ENCODE measurements around the gene CLTRN. TPM values are rescaled to one million over a fixed set of nuclear protein-coding genes. Genes with fewer than 3 reads are reported as not detected.

The CLTRN gene
- polyA plus RNA-seq, 2 donors, result 0.38 to 0.49 TPM

- Histone ChIP-seq H3K36me3 (ENCODE audit: control insufficient read depth in 2 of 2, insufficient read depth in 2 of 2, low read length in 1 of 2) (peaks cover 0 to 2% of the 10 kb centered on the region in 2 donors), H3K27ac (ENCODE audit: low read depth in 2 of 2, low read length in 1 of 2) (no peak overlapping the region), H3K4me3 (ENCODE audit: low read depth in 1 of 2, low read length in 2 of 2) (no peak overlapping the region), H3K4me1 (ENCODE audit: control insufficient read depth in 2 of 2, insufficient read depth in 2 of 2, low read length in 1 of 2) (no peaks in the 10 kb centered on the region), H3K27me3 (ENCODE audit: control insufficient read depth in 1 of 2, insufficient read depth in 2 of 2, low read length in 2 of 2) (no peaks in the 10 kb centered on the region), H3K9me3 (ENCODE audit: control insufficient read depth in 2 of 2, insufficient read depth in 1 of 2, low read depth in 1 of 2, low read length in 1 of 2) (no peaks in the 10 kb centered on the region)
- WGBS, 2 donors, result 69 to 79% methylated on average over 3 of the region's 3 CpGs
Measured at GRCh38 chrX:15681433-15681832, 16.8 kb upstream of the CLTRN start.

DNA sequence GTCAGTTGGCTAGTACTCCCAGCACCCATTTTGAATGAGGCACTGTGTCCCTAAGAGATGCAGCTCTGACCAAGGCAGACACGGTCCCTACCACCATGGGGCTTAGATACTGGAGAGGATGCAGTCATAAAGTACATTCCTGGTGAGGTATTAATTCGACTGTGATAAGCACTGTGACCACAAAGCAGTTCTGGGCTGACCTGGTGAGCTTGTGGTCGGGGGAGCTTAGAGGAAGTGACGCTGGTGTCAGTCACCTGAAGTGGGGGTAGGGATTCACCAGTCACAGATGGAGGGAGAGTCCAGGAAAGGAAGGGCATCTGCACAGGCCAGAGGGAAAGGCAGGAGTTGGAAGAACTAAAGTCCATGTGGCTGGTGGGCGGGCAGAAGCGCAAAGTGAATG lies 15.8 kb upstream of the CLTRN start:
- no peak overlapping the region for H3K4me3 ChIP-seq (ENCODE audit: low read depth in 1 of 2, low read length in 2 of 2)
- H3K36me3 ChIP-seq (ENCODE audit: control insufficient read depth in 2 of 2, insufficient read depth in 2 of 2, low read length in 1 of 2), result peaks cover 0 to 2% of the 10 kb centered on the region in 2 donors
- H3K27me3 ChIP-seq (ENCODE audit: control insufficient read depth in 1 of 2, insufficient read depth in 2 of 2, low read length in 2 of 2), result no peaks in the 10 kb centered on the region
- no peaks in the 10 kb centered on the region for H3K9me3 ChIP-seq (ENCODE audit: control insufficient read depth in 2 of 2, insufficient read depth in 1 of 2, low read depth in 1 of 2, low read length in 1 of 2)
- H3K27ac ChIP-seq (ENCODE audit: low read depth in 2 of 2, low read length in 1 of 2), result no peak overlapping the region
- H3K4me1 ChIP-seq (ENCODE audit: control insufficient read depth in 2 of 2, insufficient read depth in 2 of 2, low read length in 1 of 2), result no peaks in the 10 kb centered on the region
- WGBS, 2 donors, result 78 to 85% methylated on average over 6 of the region's 6 CpGs

- H3K27me3 ChIP-seq (ENCODE audit: control insufficient read depth in 1 of 2, insufficient read depth in 2 of 2, low read length in 2 of 2), result no peaks in the 10 kb centered on the region
- no peaks in the 10 kb centered on the region for H3K9me3 ChIP-seq (ENCODE audit: control insufficient read depth in 2 of 2, insufficient read depth in 1 of 2, low read depth in 1 of 2, low read length in 1 of 2)
- H3K27ac ChIP-seq (ENCODE audit: low read depth in 2 of 2, low read length in 1 of 2), result no peak overlapping the region
- no peaks in the 10 kb centered on the region for H3K36me3 ChIP-seq (ENCODE audit: control insufficient read depth in 2 of 2, insufficient read depth in 2 of 2, low read length in 1 of 2)
- no peak overlapping the region for H3K4me3 ChIP-seq (ENCODE audit: low read depth in 1 of 2, low read length in 2 of 2)
- no peaks in the 10 kb centered on the region for H3K4me1 ChIP-seq (ENCODE audit: control insufficient read depth in 2 of 2, insufficient read depth in 2 of 2, low read length in 1 of 2)
- WGBS, 2 donors, result 93 to 95% methylated on average over 6 of the region's 6 CpGs
Measured at GRCh38 chrX:15679246-15679645, 14.6 kb upstream of the CLTRN start.

- WGBS, 2 donors, result 91 to 97% methylated on average over 2 of the region's 2 CpGs
- H3K36me3 ChIP-seq (ENCODE audit: control insufficient read depth in 2 of 2, insufficient read depth in 2 of 2, low read length in 1 of 2), result no peaks in the 10 kb centered on the region
Measured at GRCh38 chrX:15678339-15678738, 13.7 kb upstream of the CLTRN start.

GRCh38 chrX:15676886-15677285 lies 12.3 kb upstream of the CLTRN start:
- Histone ChIP-seq H3K27me3 (ENCODE audit: control insufficient read depth in 1 of 2, insufficient read depth in 2 of 2, low read length in 2 of 2) (no peaks in the 10 kb centered on the region), H3K4me3 (ENCODE audit: low read depth in 1 of 2, low read length in 2 of 2) (no peak overlapping the region), H3K9me3 (ENCODE audit: control insufficient read depth in 2 of 2, insufficient read depth in 1 of 2, low read depth in 1 of 2, low read length in 1 of 2) (no peaks in the 10 kb centered on the region), H3K27ac (ENCODE audit: low read depth in 2 of 2, low read length in 1 of 2) (no peak overlapping the region), H3K4me1 (ENCODE audit: control insufficient read depth in 2 of 2, insufficient read depth in 2 of 2, low read length in 1 of 2) (no peaks in the 10 kb centered on the region), H3K36me3 (ENCODE audit: control insufficient read depth in 2 of 2, insufficient read depth in 2 of 2, low read length in 1 of 2) (no peaks in the 10 kb centered on the region)
- WGBS, 2 donors, result 69 to 79% methylated on average over 2 of the region's 2 CpGs

More at GRCh38 chrX:15678339-15678738, 13.7 kb upstream of the CLTRN start:
- Histone ChIP-seq H3K4me1 (ENCODE audit: control insufficient read depth in 2 of 2, insufficient read depth in 2 of 2, low read length in 1 of 2) (no peaks in the 10 kb centered on the region), H3K4me3 (ENCODE audit: low read depth in 1 of 2, low read length in 2 of 2) (no peak overlapping the region), H3K27ac (ENCODE audit: low read depth in 2 of 2, low read length in 1 of 2) (no peak overlapping the region), H3K27me3 (ENCODE audit: control insufficient read depth in 1 of 2, insufficient read depth in 2 of 2, low read length in 2 of 2) (no peaks in the 10 kb centered on the region), H3K9me3 (ENCODE audit: control insufficient read depth in 2 of 2, insufficient read depth in 1 of 2, low read depth in 1 of 2, low read length in 1 of 2) (no peaks in the 10 kb centered on the region)

DNA sequence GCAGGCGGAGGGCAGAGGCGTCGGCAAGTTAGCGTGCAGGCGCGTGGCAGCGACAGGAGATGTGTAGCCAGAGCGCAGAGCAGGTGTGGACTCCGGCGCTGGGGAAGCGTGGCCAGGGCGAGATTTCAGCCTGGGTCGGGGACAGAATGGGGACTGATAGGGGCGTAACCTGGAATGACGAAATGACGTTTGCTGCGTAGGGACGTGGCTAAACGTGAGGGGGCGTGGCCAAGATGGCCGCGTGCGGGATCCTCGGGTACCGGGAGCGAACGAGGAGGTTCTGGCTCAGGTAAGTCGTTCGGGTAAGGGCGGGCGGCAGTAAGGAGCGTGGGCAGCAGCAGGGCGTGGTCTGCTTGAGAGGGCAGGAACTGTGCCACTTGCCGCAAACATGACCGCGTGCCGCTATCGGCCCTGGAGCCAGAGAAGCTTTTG lies 10.9 kb upstream of the CLTRN start:
- WGBS, 2 donors, result 0% methylated on average over 38 of the region's 38 CpGs
- peak overlapping the region; percentile 98 to 99 for H3K27ac ChIP-seq (ENCODE audit: low read depth in 2 of 2, low read length in 1 of 2)
- H3K9me3 ChIP-seq (ENCODE audit: control insufficient read depth in 2 of 2, insufficient read depth in 1 of 2, low read depth in 1 of 2, low read length in 1 of 2), result no peaks in the 10 kb centered on the region

GRCh38 chrX:15674841-15675489 lies 10.4 kb upstream of the CLTRN start:
- no peaks in the 10 kb centered on the region for H3K4me1 ChIP-seq (ENCODE audit: control insufficient read depth in 2 of 2, insufficient read depth in 2 of 2, low read length in 1 of 2)
- no peaks in the 10 kb centered on the region for H3K27me3 ChIP-seq (ENCODE audit: control insufficient read depth in 1 of 2, insufficient read depth in 2 of 2, low read length in 2 of 2)
- WGBS, 2 donors, result 0% methylated on average over 49 of the region's 49 CpGs

More for the DNA sequence above, 10.9 kb upstream of the CLTRN start:
- no peaks in the 10 kb centered on the region for H3K27me3 ChIP-seq (ENCODE audit: control insufficient read depth in 1 of 2, insufficient read depth in 2 of 2, low read length in 2 of 2)
- no peaks in the 10 kb centered on the region for H3K4me1 ChIP-seq (ENCODE audit: control insufficient read depth in 2 of 2, insufficient read depth in 2 of 2, low read length in 1 of 2)
- no peaks in the 10 kb centered on the region for H3K36me3 ChIP-seq (ENCODE audit: control insufficient read depth in 2 of 2, insufficient read depth in 2 of 2, low read length in 1 of 2)
- H3K4me3 ChIP-seq (ENCODE audit: low read depth in 1 of 2, low read length in 2 of 2), result peak overlapping the region; percentile 67 to 90

DNA sequence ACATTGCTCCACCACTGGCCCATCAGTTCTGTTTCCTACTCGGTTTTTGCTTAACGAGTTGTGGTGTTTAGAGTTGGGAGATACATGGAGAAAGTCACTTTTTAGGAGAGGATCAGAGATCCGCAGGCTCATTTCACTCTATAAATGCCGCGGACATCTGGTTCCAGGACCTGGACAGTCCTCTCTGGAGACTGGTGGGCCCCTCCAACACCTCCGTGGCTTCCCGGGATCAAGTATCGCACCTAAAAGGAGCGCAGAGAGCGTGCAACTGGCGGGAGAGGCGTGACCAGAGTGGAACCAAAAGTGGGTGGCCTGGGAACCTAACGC lies 9.9 kb upstream of the CLTRN start:
- H3K27me3 ChIP-seq (ENCODE audit: control insufficient read depth in 1 of 2, insufficient read depth in 2 of 2, low read length in 2 of 2), result no peaks in the 10 kb centered on the region
- 0% methylated on average over 13 of the region's 13 CpGs for WGBS, 2 donors
- peak overlapping the region; percentile 98 to 99 for H3K27ac ChIP-seq (ENCODE audit: low read depth in 2 of 2, low read length in 1 of 2)
- H3K4me1 ChIP-seq (ENCODE audit: control insufficient read depth in 2 of 2, insufficient read depth in 2 of 2, low read length in 1 of 2), result no peaks in the 10 kb centered on the region
- peak overlapping the region; percentile 67 to 90 for H3K4me3 ChIP-seq (ENCODE audit: low read depth in 1 of 2, low read length in 2 of 2)
- no peaks in the 10 kb centered on the region for H3K9me3 ChIP-seq (ENCODE audit: control insufficient read depth in 2 of 2, insufficient read depth in 1 of 2, low read depth in 1 of 2, low read length in 1 of 2)
- H3K36me3 ChIP-seq (ENCODE audit: control insufficient read depth in 2 of 2, insufficient read depth in 2 of 2, low read length in 1 of 2), result no peaks in the 10 kb centered on the region

More at GRCh38 chrX:15674841-15675489, 10.4 kb upstream of the CLTRN start:
- Histone ChIP-seq H3K27ac (ENCODE audit: low read depth in 2 of 2, low read length in 1 of 2) (peak overlapping the region; percentile 98 to 99), H3K9me3 (ENCODE audit: control insufficient read depth in 2 of 2, insufficient read depth in 1 of 2, low read depth in 1 of 2, low read length in 1 of 2) (no peaks in the 10 kb centered on the region), H3K36me3 (ENCODE audit: control insufficient read depth in 2 of 2, insufficient read depth in 2 of 2, low read length in 1 of 2) (no peaks in the 10 kb centered on the region), H3K4me3 (ENCODE audit: low read depth in 1 of 2, low read length in 2 of 2) (peak overlapping the region; percentile 67 to 90)

DNA sequence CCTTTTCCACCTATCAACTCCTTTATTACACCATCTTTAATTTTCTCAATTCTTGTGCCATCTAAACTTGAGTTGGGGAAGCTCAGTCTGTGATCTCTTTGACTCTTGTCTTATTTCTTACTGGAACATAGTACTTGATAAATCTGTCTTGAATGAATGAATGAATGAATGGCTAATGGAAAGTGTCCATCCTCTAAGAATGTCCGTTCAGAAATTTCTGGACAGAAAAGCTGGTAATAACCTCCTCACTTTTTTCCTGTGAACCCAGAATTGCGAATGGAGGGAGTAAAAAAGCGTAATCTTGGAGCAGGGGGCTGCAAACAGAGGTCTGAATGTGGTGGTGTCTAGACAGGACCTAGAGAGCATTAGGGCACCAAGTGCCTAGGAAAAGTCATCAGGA lies 9.4 kb upstream of the CLTRN start:
- no peaks in the 10 kb centered on the region for H3K27me3 ChIP-seq (ENCODE audit: control insufficient read depth in 1 of 2, insufficient read depth in 2 of 2, low read length in 2 of 2)
- H3K36me3 ChIP-seq (ENCODE audit: control insufficient read depth in 2 of 2, insufficient read depth in 2 of 2, low read length in 1 of 2), result no peaks in the 10 kb centered on the region
- H3K27ac ChIP-seq (ENCODE audit: low read depth in 2 of 2, low read length in 1 of 2), result peak overlapping the region; percentile 98 to 99
- no peaks in the 10 kb centered on the region for H3K4me1 ChIP-seq (ENCODE audit: control insufficient read depth in 2 of 2, insufficient read depth in 2 of 2, low read length in 1 of 2)
- WGBS, 2 donors, result 58 to 59% methylated on average over 3 of the region's 3 CpGs
- peak overlapping the region in 1 of 2 donors; percentile 67 for H3K4me3 ChIP-seq (ENCODE audit: low read depth in 1 of 2, low read length in 2 of 2)
- no peaks in the 10 kb centered on the region for H3K9me3 ChIP-seq (ENCODE audit: control insufficient read depth in 2 of 2, insufficient read depth in 1 of 2, low read depth in 1 of 2, low read length in 1 of 2)

GRCh38 chrX:15672881-15673280 lies 8.3 kb upstream of the CLTRN start:
- Histone ChIP-seq H3K4me1 (ENCODE audit: control insufficient read depth in 2 of 2, insufficient read depth in 2 of 2, low read length in 1 of 2) (no peaks in the 10 kb centered on the region), H3K27ac (ENCODE audit: low read depth in 2 of 2, low read length in 1 of 2) (peak overlapping the region in 1 of 2 donors; percentile 25), H3K9me3 (ENCODE audit: control insufficient read depth in 2 of 2, insufficient read depth in 1 of 2, low read depth in 1 of 2, low read length in 1 of 2) (no peaks in the 10 kb centered on the region), H3K4me3 (ENCODE audit: low read depth in 1 of 2, low read length in 2 of 2) (no peak overlapping the region), H3K36me3 (ENCODE audit: control insufficient read depth in 2 of 2, insufficient read depth in 2 of 2, low read length in 1 of 2) (no peaks in the 10 kb centered on the region), H3K27me3 (ENCODE audit: control insufficient read depth in 1 of 2, insufficient read depth in 2 of 2, low read length in 2 of 2) (no peaks in the 10 kb centered on the region)
- WGBS, 2 donors, result 48 to 69% methylated on average over 4 of the region's 4 CpGs
